HL-60 (cell line): ENCODE data around the gene TRAK2.

Source experiments
- DNase-seq, 2 experiments: peaks; one replicate each; pipeline ENCODE4 v3.0.0-alpha.2; 2010 to 2020; ENCODE audit warnings: low read depth in 1 of 2, low spot score in 1 of 2
- H3K27ac ChIP-seq: fragments of 250-450 bp; sonication (Bioruptor Pico); replicated peaks from 2 replicates; pipeline ENCODE4 v1.5.1; 2020; ENCODE audit warnings: mild to moderate bottlenecking, moderate library complexity
- H3K27me3 ChIP-seq: fragments of 250-450 bp; sonication (Bioruptor Pico); 2 replicates; pipeline ENCODE4 v1.5.1; 2021; ENCODE audit warnings: mild to moderate bottlenecking, moderate library complexity; ENCODE audit not compliant: insufficient read depth, poor library complexity, severe bottlenecking
- H3K4me3 ChIP-seq: replicated peaks from 2 replicates; pipeline ENCODE4 v1.5.1; 2011; ENCODE audit warnings: mild to moderate bottlenecking, control low read depth, low read length; ENCODE audit not compliant: insufficient read depth
- CTCF ChIP-seq: IDR thresholded peaks from one replicate; pipeline ENCODE4 v1.5.1; 2011; ENCODE audit warnings: low read length, control low read depth, inconsistent platforms; ENCODE audit not compliant: insufficient read depth
- GABPA ChIP-seq: IDR thresholded peaks from 2 replicates; pipeline ENCODE4 v1.6.1; 2012; ENCODE audit warnings: low read depth
- POLR2AphosphoS5 ChIP-seq: IDR thresholded peaks from 2 replicates; pipeline ENCODE4 v1.6.1; 2012; ENCODE audit warnings: low read depth
- SPI1 ChIP-seq: IDR thresholded peaks from 2 replicates; pipeline ENCODE4 v1.6.1; 2012; ENCODE audit warnings: low read depth, mild to moderate bottlenecking, borderline replicate concordance
- TF ChIP-seq, protein P1 (sequence below): IDR thresholded peaks from 2 replicates; pipeline ENCODE4 v1.6.1; 2012; ENCODE audit warnings: low read depth; ENCODE audit not compliant: insufficient replicate concordance

The TRAK2 gene

GRCh38 chr2:201425952-201426351 lies 25.3 kb downstream of the TRAK2 start:
- TF ChIP-seq POLR2AphosphoS5 (no peak), CTCF (no peak), SPI1 (no peak), GABPA (no peak)
- TF ChIP-seq, protein P1, sequence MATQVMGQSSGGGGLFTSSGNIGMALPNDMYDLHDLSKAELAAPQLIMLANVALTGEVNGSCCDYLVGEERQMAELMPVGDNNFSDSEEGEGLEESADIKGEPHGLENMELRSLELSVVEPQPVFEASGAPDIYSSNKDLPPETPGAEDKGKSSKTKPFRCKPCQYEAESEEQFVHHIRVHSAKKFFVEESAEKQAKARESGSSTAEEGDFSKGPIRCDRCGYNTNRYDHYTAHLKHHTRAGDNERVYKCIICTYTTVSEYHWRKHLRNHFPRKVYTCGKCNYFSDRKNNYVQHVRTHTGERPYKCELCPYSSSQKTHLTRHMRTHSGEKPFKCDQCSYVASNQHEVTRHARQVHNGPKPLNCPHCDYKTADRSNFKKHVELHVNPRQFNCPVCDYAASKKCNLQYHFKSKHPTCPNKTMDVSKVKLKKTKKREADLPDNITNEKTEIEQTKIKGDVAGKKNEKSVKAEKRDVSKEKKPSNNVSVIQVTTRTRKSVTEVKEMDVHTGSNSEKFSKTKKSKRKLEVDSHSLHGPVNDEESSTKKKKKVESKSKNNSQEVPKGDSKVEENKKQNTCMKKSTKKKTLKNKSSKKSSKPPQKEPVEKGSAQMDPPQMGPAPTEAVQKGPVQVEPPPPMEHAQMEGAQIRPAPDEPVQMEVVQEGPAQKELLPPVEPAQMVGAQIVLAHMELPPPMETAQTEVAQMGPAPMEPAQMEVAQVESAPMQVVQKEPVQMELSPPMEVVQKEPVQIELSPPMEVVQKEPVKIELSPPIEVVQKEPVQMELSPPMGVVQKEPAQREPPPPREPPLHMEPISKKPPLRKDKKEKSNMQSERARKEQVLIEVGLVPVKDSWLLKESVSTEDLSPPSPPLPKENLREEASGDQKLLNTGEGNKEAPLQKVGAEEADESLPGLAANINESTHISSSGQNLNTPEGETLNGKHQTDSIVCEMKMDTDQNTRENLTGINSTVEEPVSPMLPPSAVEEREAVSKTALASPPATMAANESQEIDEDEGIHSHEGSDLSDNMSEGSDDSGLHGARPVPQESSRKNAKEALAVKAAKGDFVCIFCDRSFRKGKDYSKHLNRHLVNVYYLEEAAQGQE = no peak

GRCh38 chr2:201420442-201421113 lies 30.7 kb downstream of the TRAK2 start:
- DNase-seq = no peak
- no peak overlapping the region for H3K4me3 ChIP-seq
- H3K27me3 ChIP-seq = no peaks in the 10 kb centered on the region
- TF ChIP-seq SPI1 (no peak), GABPA (no peak), POLR2AphosphoS5 (no peak), CTCF (no peak)
- TF ChIP-seq, protein P1 = no peak
- H3K27ac ChIP-seq = no peak overlapping the region

More at GRCh38 chr2:201425952-201426351, 25.3 kb downstream of the TRAK2 start:
- Histone ChIP-seq H3K4me3 (no peak overlapping the region), H3K27me3 (no peaks in the 10 kb centered on the region), H3K27ac (no peak overlapping the region)
- DNase-seq = no peak

GRCh38 chr2:201419986-201420385 lies 31.3 kb downstream of the TRAK2 start:
- TF ChIP-seq SPI1 (no peak), GABPA (no peak), POLR2AphosphoS5 (no peak), CTCF (no peak)
- TF ChIP-seq, protein P1 = no peak
- no peak for DNase-seq
- Histone ChIP-seq H3K4me3 (no peak overlapping the region), H3K27ac (no peak overlapping the region), H3K27me3 (no peaks in the 10 kb centered on the region)
